Keratinocyte (primary cell): ENCODE results near the gene SFRP5. TPM values are rescaled to one million over a fixed set of nuclear protein-coding genes. Genes with fewer than 3 reads are reported as not detected.
A peak's percentile ranks its signal among the peaks of the same experiment; 100 is the strongest.

Experiments
- DNase-seq: peaks from one replicate; pipeline ENCODE4 v3.0.0-alpha.2; 2011; ENCODE audit warnings: low read depth, missing footprints, low spot score
- FAIRE-seq: peaks from 2 replicates; lab custom pipeline; 2011; peaks lifted over from hg19 to GRCh38; lab: Jason Lieb, UNC
- H2AFZ ChIP-seq: 2 replicates; pipeline ENCODE4 v1.6.0; 2012; ENCODE audit warnings: low read length, control low read depth, inconsistent platforms; ENCODE audit not compliant: control insufficient read depth
- H3K27ac ChIP-seq: 2 replicates; pipeline ENCODE4 v1.5.1; 2011; ENCODE audit warnings: low read length; ENCODE audit not compliant: control insufficient read depth, insufficient read depth
- H3K27me3 ChIP-seq: 3 replicates; pipeline ENCODE4 v1.6.0; 2011; ENCODE audit warnings: low read length; ENCODE audit not compliant: control insufficient read depth, insufficient read depth; ENCODE audit errors: extremely low read depth
- H3K36me3 ChIP-seq, 2 experiments: 2 replicates in 1 of 2; 3 replicates in 1 of 2; pipeline ENCODE4 v1.5.1; 2011; ENCODE audit warnings: low read length in 2 of 2, mild to moderate bottlenecking in 1 of 2; ENCODE audit not compliant: control insufficient read depth in 2 of 2, insufficient read depth in 2 of 2; ENCODE audit errors: extremely low read depth in 1 of 2
- H3K4me1 ChIP-seq: 3 replicates; pipeline ENCODE4 v1.5.1; 2011; ENCODE audit warnings: low read length; ENCODE audit not compliant: control insufficient read depth, insufficient read depth; ENCODE audit errors: extremely low read depth
- H3K4me2 ChIP-seq: 3 replicates; pipeline ENCODE4 v1.6.0; 2011; ENCODE audit warnings: low read depth, low read length; ENCODE audit not compliant: control insufficient read depth, insufficient read depth; ENCODE audit errors: extremely low read depth
- H3K4me3 ChIP-seq, 3 experiments: fragments of 200-600 bp in 1 of 3; sonication (generic) in 1 of 3; 2 replicates in 2 of 3; 3 replicates in 1 of 3; pipeline ENCODE4 v1.5.1; 2011 to 2016; ENCODE audit warnings: low read length in 3 of 3, mild to moderate bottlenecking in 3 of 3, control low read depth in 2 of 3, inconsistent platforms in 1 of 3, low read depth in 1 of 3, mixed read lengths in 1 of 3, mixed run types in 1 of 3, moderate library complexity in 1 of 3; ENCODE audit not compliant: control insufficient read depth in 2 of 3, insufficient read depth in 2 of 3; ENCODE audit errors: extremely low read depth in 1 of 3
- H3K79me2 ChIP-seq: 2 replicates; pipeline ENCODE4 v1.6.0; 2012; ENCODE audit warnings: low read length; ENCODE audit not compliant: control insufficient read depth, insufficient read depth
- H3K9ac ChIP-seq: 3 replicates; pipeline ENCODE4 v1.6.0; 2011; ENCODE audit warnings: low read length; ENCODE audit not compliant: control insufficient read depth, insufficient read depth; ENCODE audit errors: extremely low read depth
- H3K9me1 ChIP-seq: 3 replicates; pipeline ENCODE4 v1.6.0; 2011; ENCODE audit warnings: low read length; ENCODE audit not compliant: control insufficient read depth, insufficient read depth; ENCODE audit errors: extremely low read depth
- H3K9me3 ChIP-seq: 2 replicates; pipeline ENCODE4 v1.5.1; 2012; ENCODE audit warnings: low read depth, low read length; ENCODE audit not compliant: control insufficient read depth
- H4K20me1 ChIP-seq: 3 replicates; pipeline ENCODE4 v1.6.0; 2011; ENCODE audit warnings: low read length; ENCODE audit not compliant: control insufficient read depth, insufficient read depth; ENCODE audit errors: extremely low read depth
- CTCF ChIP-seq, 3 experiments: IDR thresholded peaks in 1 of 3; conservative IDR thresholded peaks in 1 of 3; optimal IDR thresholded peaks in 1 of 3; 2 replicates in 2 of 3; 3 replicates in 1 of 3; pipeline versions ENCODE3 to v1.5.1; 2011; ENCODE audit warnings: low read length in 3 of 3, mild to moderate bottlenecking in 3 of 3, moderate library complexity in 2 of 3, control low read depth in 1 of 3, inconsistent platforms in 1 of 3; ENCODE audit not compliant: insufficient read depth in 2 of 3; ENCODE audit errors: extremely low read depth in 1 of 3
- EZH2 ChIP-seq: IDR thresholded peaks from one replicate; pipeline ENCODE4 v1.6.1; 2012; ENCODE audit warnings: inconsistent platforms, mild to moderate bottlenecking, low read length, moderate library complexity
- dilution Hi-C: fragments of 300-500 bp; cut with MboI; formaldehyde crosslinking; loops from one replicate; pipeline ENCODE4 v1.7.0; 2020; ENCODE audit warnings: low sequenced_read_pairs; ENCODE audit not compliant: extremely low pct_ligation_motif_present
- polyA plus RNA-seq, 5 experiments: library from polyadenylated mRNA; depleted of rRNA in 3 of 5; stranded (reverse) in 3 of 5; stranded (forward) in 1 of 5; unstranded in 1 of 5; fragments of >200 nt; gene quantifications; 1 replicate in 1 of 5; 2 replicates in 3 of 5; 3 replicates in 1 of 5; pipeline versions ENCODE4 v1.2.1 to v1.2.3, GENCODE V29; 2011 to 2012; ENCODE audit warnings: missing spikeins in 2 of 5, low read depth in 1 of 5, low replicate concordance in 1 of 5

Gene SFRP5
- polyA plus RNA-seq, 1 donor (not counting 4 experiments of a cell fraction or from before 2014, with no cell fraction given) = not detected

DNA sequence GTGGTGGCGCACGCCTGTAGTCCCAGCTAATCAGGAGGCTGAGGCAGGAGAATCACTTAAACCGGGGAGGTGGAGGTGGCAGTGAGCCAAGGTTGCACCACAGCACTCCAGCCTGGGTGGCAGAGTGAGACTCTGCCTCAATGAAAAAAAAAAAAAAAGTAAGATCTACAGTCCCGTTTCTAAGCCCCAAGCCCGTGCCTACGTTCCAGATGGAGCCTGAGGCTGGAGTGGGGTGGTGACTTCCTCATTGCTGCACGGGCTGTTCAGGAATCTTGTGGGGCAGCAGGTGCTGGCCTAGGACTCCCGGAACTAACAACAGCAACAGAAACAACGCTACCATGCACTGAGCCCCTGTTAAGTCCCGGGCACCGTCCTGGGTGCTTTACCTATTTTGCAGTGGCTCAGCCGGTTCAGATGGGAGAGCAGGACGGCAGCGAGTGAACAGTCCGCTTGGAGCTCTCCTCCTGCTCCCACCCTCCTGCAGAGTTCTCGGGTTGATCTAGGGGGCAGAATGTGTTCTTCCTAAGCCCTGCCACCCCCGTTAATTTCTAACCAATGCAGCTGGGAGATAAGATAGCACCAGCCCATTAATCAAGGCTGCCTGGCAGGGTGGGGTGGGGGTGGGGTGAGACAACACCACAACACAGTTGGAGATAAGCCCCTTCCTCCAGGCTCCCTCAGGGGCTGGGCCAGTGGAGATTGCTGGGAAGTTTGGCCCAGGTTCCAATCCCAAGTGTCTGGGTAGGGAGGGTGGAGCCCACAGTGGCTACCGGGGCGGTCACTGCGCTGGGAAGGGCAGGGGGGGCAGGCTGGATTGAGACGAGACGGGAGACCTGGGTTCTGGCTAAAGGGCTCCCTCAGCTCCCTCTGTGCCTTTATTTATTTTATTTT, 17.0 kb upstream of the SFRP5 start:
- Histone ChIP-seq H2AFZ (peak overlapping the region; percentile 49), H3K4me2 (peak overlapping the region; percentile 48), H4K20me1 (no peaks in the 10 kb centered on the region), H3K36me3 (no peaks in the 10 kb centered on the region), H3K4me3 (no peak overlapping the region), H3K9me3 (no peaks in the 10 kb centered on the region), H3K27me3 (no peaks in the 10 kb centered on the region), H3K27ac (no peak overlapping the region), H3K4me1 (peaks cover 17% of the 10 kb centered on the region), H3K9me1 (no peaks in the 10 kb centered on the region), H3K79me2 (no peaks in the 10 kb centered on the region), H3K9ac (no peak overlapping the region)
- DNase-seq = no peak
- no peak for TF ChIP-seq EZH2
- TF ChIP-seq CTCF (optimal IDR thresholded peaks at IDR 0.05 in 1 of 3, IDR thresholded peaks at IDR 0.05 in 1 of 3, conservative IDR thresholded peaks at IDR 0.05 in 1 of 3; ENCODE audit: extremely low read depth in 1 of 3, insufficient read depth in 2 of 3, low read length in 3 of 3) = no peak
- dilution Hi-C loops = no loop called here
- FAIRE-seq = no peak

DNA sequence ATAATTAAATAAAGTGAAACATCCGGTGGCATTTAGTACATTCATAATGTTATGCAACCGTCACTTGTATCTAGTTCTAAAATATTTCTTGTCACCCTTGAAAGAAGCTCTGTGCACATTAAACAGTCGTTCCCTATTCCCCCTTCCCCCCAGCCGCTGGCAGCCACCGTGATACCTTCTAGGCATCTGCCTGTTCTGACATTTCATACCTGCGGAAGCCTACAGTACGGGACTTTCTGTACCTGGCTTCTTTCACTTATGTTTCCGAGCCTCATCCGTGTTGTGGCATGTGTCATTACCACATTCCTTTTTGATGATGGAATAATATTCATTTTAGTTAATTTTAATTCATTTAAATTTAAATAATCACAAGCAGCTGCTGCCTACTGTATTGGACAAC, 13.9 kb upstream of the SFRP5 start:
- H2AFZ ChIP-seq = peak overlapping the region; percentile 15
- H3K36me3 ChIP-seq = no peaks in the 10 kb centered on the region
- H3K79me2 ChIP-seq = no peaks in the 10 kb centered on the region
- dilution Hi-C loops = no loop called here
- H3K4me1 ChIP-seq = peaks cover 31% of the 10 kb centered on the region
- H3K4me3 ChIP-seq = peak overlapping the region in 2 of 3 experiments; percentile 10 to 49
- no peaks in the 10 kb centered on the region for H4K20me1 ChIP-seq
- no peaks in the 10 kb centered on the region for H3K9me3 ChIP-seq
- no peak overlapping the region for H3K9ac ChIP-seq
- H3K4me2 ChIP-seq = peak overlapping the region; percentile 75
- no peak for TF ChIP-seq CTCF (optimal IDR thresholded peaks at IDR 0.05 in 1 of 3, IDR thresholded peaks at IDR 0.05 in 1 of 3, conservative IDR thresholded peaks at IDR 0.05 in 1 of 3; ENCODE audit: extremely low read depth in 1 of 3, insufficient read depth in 2 of 3, low read length in 3 of 3)
- TF ChIP-seq EZH2 = no peak
- no peak overlapping the region for H3K27ac ChIP-seq
- H3K27me3 ChIP-seq = no peaks in the 10 kb centered on the region
- H3K9me1 ChIP-seq = no peaks in the 10 kb centered on the region
- FAIRE-seq (peak; percentile 65), DNase-seq (no peak)
